Subcutaneous adipose tissue (tissue), 4 donors: Measurements from ENCODE around the gene SET. TPM values are rescaled to one million over a fixed set of nuclear protein-coding genes. Genes with fewer than 3 reads are reported as not detected.

Experiments used
- total RNA-seq, 4 donors: library from RNA; depleted of rRNA; stranded (reverse); fragments of >200 nt; gene quantifications; one replicate each; pipeline ENCODE4 v1.1.0, GENCODE V29; 2016
- TF ChIP-seq, protein P1 (sequence below): fragments of 450-650 bp; IDR thresholded peaks from one replicate; pipeline ENCODE4 v1.5.1; 2016; ENCODE audit warnings: low read depth, mild to moderate bottlenecking, control low read depth, antibody characterized with exemption, moderate library complexity

The SET gene
- total RNA-seq, 4 donors from 2014 or later, result 116 to 160 (median 146) TPM

- TF ChIP-seq, protein P1, sequence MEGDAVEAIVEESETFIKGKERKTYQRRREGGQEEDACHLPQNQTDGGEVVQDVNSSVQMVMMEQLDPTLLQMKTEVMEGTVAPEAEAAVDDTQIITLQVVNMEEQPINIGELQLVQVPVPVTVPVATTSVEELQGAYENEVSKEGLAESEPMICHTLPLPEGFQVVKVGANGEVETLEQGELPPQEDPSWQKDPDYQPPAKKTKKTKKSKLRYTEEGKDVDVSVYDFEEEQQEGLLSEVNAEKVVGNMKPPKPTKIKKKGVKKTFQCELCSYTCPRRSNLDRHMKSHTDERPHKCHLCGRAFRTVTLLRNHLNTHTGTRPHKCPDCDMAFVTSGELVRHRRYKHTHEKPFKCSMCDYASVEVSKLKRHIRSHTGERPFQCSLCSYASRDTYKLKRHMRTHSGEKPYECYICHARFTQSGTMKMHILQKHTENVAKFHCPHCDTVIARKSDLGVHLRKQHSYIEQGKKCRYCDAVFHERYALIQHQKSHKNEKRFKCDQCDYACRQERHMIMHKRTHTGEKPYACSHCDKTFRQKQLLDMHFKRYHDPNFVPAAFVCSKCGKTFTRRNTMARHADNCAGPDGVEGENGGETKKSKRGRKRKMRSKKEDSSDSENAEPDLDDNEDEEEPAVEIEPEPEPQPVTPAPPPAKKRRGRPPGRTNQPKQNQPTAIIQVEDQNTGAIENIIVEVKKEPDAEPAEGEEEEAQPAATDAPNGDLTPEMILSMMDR, result no peak
Observed at GRCh38 chr9:128722380-128723351, 33.6 kb downstream of the SET start.

DNA sequence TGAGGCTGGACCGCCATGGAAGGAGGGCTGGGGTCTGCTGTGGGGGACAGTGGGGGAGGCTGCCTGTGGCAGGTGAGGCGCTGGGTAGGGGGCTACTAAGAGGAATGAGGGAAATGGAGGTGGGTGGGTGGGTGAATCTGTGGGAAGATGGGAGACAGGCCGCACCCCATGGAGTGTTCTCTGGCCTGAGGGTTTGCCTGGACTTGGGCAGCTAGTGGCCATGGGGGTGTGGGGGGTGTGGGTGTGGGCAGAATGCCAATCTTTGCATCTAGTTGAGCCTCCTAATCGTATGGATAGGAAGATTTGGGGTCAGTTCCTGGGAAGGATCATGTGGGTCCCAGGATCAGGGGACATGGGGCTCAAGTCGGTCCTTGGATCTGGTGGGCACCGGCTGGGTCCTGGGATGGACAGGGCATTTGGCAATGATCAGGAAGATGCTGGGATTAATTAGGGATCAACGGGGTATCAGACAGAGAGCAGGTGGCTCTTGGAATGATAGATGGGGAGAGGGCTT is 34.4 kb downstream of the SET start:
- TF ChIP-seq, protein P1, result no peak

GRCh38 chr9:128723866-128724743 is 35.1 kb downstream of the SET start, which contains the start of gene ZDHHC12:
Gene ZDHHC12, minus strand, starts transcription at chr9:128724127. Its CDS starts 34 bp downstream, at chr9:128724093.
- TF ChIP-seq, protein P1, result no peak

- TF ChIP-seq, protein P1, result no peak
Observed at GRCh38 chr9:128724744-128725211, 35.8 kb downstream of the SET start.

- TF ChIP-seq, protein P1, result no peak
Observed at GRCh38 chr9:128727640-128728248, 38.7 kb downstream of the SET start.

GRCh38 chr9:128728298-128728697 is 39.3 kb downstream of the SET start:
- TF ChIP-seq, protein P1, result no peak
